GM19455 (cell line): ENCODE data around the gene ZNF324B.
"Not testable (repeated sequence)": the region's sequence is repeated elsewhere in the genome, so short reads cannot be mapped to it uniquely, and the experiment has no call there.

ENCODE experiments used
- ATAC-seq: cut with Tn5 transposase; IDR thresholded peaks from one replicate; pipeline ENCODE4 v1.9.1; 2021; ENCODE audit not compliant: unreplicated experiment

Gene ZNF324B

DNA sequence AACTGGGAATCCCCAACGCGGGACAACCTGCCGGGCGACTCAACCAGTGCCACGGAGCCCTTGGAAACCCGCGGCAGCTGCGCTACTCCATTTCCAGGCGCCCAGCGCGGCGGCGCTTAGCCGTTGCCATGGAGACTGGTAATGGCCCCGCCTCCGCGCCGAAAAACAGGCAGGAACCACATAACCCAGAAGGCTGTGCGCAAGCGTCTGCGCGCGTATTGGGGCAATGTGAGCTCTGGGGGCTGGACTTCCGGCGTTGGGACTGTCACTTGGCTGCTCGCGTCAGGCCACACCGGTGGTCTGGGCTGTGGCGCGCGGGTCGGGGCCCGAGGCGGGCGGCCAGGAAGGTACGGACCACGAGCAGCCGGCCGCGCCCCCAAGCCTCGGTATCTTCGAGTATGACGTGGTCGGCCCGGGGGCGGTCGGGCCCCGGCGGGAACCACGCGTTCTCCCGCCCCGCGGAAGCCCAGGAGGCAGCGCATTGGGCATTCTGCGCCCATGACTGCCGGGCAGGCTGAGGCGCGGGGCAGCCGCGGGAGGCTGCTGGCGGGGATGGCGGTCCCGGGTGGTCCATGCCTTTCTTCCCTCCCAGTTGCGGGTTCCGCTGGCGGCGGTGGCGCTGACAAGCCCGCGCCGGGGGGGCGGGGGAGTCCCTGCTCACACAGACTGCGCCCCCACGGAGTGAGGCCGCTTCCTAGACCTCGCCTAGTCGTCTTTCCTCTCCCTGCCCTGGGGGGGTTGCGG is at the start of gene ZNF324B:
Gene ZNF324B (plus strand): TSS at position 265 of the 744 bp plus-strand sequence. CDS start 2,080 bp downstream, outside the sequence.
- ATAC-seq = peak; percentile 94

DNA sequence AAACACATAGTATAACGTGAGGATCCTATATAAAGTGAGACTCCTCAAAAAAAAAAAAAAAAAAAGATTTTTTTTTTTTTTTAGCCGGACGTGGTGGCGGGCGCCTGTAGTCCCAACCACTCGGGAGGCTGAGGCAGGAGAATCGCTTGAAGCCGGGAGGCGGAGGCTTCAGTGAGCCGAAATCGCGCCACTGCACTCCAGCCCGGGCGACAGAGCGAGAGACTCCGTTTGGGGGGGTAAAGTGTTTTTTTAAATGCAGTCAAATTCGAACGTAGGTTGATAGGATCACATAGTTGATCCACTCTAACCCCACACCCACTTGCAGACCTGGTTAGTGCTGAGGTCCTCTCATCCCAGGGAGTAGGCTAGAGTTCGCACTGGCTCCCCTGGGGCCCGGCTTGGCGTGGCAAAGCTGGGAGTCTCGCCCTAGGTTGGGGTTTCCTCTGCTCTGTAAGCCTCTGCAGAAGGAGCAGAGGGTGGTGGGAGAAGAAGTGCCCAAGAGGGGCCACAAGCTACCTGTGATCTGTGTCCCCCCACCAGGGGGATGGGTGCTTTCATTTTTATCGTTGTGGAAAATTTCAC is 49.5 kb upstream of the ZNF324B start:
- no peak for ATAC-seq

DNA sequence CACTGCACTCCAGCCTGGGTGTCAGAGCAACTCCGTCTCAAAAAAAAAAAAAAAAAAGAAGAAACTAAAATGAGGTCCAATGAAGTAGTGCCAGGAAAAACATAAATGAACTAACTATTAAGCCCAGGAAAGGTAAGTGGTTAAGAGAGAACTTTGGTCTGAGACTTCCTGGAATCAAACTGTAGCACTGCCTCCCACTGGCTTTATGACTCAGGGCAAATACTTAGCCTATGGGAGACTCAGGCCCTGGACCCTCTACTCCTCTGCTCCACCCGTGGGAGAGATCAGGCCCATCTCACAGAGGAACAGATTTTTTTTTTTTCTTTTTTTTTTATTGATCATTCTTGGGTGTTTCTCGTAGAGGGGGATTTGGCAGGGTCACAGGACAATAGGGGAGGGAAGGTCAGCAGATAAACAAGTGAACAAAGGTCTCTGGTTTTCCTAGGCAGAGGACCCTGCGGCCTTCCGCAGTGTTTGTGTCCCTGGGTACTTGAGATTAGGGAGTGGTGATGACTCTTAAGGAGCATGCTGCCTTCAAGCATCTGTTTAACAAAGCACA is 47.4 kb upstream of the ZNF324B start:
- not testable (repeated sequence) for ATAC-seq

DNA sequence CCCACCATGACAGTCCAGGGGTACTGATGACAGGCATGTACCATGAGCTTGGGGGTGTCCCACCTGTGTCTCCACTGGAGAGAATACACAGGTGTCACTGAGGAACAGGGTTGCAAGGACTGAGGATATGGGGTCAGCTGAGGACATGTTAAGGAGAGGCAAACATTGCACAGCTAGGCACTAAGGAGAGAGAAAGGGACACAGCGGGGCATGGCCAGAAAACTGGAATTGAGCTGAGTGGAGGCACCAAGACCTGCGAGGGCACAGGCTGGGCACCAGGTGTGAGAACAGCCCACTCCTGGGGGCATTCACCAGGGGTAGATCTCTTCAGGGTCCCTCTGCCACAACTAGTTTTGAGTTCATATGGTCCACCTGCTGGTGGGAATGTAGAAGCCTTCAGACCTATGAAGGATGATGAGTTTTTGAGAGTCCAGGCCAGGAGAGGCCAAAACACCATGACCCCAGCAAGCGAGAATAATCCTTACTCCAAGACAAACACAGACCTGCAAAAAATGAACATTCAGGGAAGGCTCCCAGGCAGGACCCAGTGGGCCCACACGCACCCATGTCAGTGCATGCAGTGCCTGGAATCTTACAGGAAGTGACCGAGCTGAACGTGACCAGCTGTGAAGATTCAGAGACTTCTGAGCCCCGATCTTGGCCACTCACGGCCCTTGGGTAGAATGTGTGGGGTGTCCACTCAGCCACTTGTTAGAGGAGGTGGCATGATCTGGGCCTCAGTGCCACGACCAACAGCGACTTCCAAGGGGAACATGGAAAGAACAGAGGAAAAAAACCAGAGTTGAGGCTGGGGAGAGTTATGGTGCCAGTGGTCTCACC is 44.4 kb upstream of the ZNF324B start:
- ATAC-seq = no peak

DNA sequence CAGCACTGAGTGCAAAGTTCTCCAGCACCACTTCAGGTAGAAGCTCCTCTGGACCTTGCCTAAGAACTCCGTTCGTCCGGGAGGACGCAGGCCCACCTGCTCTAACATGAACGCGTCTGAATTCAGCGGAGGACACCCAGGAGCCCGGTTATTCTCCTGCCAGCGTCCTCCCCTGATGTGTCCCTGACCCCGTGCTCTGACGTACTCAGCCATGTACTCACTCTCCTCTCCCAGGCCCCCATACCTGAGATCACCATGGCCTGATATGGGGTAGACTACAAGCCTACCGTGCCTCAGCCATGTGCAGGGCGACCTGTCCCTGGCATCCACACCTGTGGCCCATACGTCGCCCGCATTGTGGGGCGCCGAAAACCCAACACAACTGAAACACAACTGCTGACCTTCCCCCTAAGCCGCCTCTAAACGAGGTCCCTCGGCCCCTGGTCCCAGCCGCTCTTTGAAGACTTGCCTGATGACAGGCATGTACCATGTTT is 43.7 kb upstream of the ZNF324B start:
- ATAC-seq = no peak

DNA sequence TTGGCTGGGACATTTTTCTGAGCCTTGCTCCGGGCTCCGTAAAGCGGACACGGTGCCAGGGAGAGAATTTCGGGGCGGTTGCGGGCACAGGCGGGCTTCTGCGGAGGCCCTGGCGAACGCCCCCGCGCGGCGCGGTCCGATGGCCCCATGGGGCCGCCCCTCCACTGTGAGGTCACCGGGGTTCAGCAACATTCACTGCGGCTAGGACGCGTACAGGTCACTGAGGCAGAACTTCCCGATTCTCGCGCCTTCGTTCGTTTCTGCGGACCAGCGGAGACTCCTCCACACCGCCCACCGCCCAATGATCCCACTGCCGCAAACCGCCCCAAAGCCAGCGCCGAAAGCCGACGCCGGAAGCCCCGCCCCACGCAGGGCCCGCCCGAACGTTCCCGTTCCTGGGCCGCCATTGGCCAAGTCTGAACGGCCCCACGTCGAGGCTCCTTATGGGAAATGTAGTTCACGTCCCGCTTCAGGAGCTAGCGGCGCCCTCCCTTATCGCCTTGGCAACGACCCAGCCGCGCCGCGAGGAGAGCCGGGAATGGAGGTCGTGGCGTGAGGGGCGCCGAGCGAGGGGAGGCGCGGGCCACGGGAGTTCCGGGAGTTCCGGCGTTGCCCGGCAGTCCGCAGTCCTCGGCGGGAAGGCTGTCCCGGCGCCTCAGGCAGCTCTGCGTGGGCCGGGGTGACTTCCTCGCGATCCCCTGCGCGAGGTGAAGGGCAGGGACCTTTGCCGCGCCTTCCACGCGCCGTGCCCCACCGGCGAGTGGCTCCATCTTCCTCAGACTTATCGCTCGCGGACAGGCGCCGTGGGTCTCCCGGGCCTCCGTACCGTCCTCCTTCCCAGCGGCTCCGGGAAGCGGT is 43.0 kb upstream of the ZNF324B start, which contains the start of gene ZNF584:
Gene ZNF584 (plus strand): TSS at position 498 of the 858 bp plus-strand sequence. CDS start 499 bp downstream, outside the sequence.
- peak; percentile 89 for ATAC-seq

DNA sequence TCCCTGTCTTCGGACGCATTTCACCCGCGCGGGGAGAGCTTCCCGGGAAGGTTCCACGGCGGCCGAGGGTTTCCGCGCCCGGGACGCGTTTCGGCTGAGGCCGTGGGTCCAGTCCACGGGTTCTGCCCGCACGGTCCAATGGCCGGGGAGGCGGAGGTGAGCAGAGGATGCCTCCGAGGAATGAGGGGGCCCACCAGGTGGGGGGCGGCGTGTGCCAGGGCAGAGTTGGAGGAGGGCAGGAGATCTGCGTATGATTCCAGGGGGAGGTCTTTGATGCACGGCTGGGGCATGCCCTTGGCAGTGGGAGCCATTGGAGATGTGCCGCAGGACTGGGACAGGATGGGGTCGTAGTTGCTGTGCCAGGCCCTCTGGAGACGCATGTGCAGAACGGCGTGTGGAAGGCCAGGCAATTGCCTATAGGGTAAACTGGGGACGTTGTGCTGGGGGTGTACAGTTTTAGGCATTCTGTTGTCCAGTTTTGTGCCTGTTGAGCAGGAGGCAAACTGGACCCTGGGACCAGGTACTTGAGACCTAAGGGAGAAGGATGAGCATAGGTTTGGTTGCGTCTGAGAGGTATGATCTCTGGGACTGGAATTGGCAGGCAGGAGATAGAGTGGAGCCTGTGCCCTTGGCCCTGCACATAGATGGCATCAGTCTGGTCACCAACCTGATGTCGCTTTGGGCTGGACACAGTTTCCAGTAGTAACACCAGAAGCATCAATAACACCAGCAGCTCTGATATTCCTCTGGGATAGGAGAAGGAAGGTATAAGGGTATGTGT is 42.2 kb upstream of the ZNF324B start:
- ATAC-seq = no peak

DNA sequence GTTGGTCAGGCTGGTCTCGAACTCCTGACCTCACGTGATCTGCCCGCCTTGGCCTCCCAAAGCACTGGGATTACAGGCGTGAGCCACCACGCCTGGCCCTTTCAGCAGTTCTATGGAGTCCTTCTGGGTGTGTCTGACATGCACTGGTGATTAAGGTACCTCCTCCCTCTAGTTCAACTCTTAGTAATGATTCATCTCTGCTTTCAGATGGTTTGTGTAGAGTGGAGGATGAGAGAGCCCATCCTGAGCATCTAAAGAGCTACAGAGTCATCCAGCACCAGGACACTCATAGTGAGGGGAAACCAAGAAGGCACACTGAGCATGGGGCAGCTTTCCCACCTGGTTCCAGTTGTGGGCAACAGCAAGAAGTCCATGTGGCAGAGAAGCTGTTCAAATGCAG is 34.8 kb upstream of the ZNF324B start:
- ATAC-seq = no peak

DNA sequence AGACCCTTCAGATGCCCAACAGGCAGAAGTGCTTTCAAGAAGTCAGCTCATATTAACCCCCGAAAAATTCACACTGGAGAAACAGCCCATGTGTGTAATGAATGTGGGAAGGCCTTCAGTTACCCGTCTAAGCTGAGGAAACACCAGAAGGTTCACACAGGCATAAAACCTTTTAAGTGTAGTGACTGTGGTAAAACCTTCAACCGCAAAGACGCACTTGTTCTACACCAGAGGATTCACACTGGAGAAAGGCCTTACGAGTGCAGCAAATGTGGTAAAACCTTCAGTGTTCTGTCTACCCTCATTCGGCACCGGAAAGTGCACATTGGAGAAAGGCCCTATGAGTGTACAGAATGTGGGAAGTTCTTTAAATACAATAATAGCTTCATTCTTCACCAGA is 34.4 kb upstream of the ZNF324B start:
- ATAC-seq = no peak

DNA sequence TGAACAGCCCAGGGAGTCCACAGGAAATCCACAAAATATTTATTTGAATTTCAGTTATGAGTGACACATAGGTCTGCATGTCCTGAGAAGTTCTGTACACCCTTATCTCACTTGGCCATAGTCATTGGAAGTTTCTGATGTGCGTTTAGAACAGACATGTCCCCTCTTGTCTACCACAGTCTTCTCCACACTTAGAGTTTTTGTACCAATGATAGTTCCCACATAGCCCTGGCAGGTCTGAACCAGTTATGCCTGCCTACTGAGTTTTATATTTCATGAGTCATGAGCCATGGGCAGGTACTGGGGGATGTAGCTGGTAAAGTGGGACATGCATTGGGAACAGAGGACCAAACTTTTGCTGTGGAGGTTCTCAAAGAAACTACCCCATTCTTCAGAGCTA is 22.8 kb upstream of the ZNF324B start:
- ATAC-seq = no peak

DNA sequence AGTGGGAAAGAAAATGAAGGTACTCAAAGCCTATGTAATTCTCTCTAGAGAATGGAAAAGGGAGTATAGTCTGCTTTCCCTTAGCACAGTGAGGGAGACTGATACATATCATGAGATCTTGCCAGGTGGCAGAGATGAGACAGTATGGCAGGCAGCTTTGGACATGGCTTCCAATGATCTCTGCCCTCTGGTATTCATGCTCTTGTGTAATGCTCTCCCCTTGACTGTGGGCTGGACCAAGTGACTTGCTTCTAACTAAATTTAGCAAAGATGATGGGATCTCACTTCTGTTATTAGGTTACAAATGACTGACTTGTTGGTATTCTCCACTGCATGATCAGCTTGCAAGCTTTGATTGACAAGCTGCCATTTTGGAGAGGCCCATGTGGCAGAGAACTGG is 21.7 kb upstream of the ZNF324B start:
- no peak for ATAC-seq

DNA sequence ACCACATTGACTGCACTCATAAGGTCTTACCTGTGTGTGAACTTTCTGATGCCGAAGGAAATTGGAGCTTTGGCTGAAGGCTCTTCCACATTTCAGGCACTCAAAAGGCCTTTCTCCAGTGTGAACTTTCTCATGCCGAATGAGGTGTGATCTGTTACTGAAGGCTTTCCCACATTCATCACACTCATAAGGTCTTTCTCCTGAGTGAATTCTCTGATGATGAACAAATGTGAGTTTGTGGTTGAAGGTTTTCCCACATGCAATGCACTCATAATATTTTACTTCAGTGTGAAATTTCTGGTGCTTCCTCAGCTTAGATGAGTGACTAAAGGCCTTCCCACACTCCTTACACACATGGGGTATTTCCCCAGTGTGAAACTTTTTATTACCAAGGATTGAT is 17.2 kb upstream of the ZNF324B start:
- ATAC-seq = no peak

DNA sequence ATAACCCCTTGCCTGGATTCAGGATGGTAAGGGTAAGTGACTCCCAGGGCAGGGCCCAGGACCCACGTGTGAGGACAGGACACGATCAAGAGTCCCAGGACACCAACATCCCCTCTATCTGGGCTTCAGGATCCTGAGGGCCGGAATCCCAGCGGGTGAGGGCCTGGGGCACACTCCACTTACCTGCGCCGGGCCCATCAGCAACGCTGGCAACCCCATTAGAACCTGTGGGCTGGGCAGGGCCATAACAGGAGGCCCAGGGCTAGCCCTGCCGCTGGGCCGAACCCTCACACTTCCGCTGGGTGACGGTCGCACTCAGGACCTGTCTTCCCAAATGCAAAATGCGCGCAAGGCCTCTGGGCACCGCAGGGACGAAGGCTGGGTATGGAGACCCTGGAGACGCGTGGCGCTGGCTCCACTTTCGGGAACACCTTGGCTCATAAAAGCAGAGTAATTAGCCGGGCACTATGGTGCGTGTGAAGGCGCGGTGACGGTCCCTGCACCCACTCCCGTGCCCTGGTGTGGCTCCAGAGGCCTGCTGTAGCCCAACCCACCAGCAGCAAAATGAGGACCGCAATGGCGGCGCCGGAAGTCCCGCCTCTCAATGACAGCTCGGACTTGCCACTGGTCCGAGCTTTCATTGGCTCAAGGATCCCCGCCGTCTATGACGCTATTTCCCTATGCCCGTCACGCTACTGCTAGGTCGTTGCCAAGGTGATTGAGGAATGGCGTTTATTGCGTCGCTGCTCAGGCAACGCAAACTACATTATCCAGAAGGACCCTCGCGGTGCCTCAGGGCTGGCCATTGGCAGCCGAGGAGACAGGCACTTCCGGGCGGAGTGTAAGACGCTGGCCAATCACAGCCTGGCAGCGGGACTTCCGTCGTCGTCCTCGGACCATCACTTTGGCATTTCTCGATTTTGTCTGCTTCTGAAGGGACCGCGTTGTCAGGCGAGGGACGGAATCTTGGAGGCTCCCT is 11.6 kb upstream of the ZNF324B start, which contains the start of gene ZNF132:
Gene ZNF132 (minus strand): TSS at position 578 of the 979 bp plus-strand sequence. CDS start 332 bp downstream, at position 246.
- peak; percentile 94 for ATAC-seq

DNA sequence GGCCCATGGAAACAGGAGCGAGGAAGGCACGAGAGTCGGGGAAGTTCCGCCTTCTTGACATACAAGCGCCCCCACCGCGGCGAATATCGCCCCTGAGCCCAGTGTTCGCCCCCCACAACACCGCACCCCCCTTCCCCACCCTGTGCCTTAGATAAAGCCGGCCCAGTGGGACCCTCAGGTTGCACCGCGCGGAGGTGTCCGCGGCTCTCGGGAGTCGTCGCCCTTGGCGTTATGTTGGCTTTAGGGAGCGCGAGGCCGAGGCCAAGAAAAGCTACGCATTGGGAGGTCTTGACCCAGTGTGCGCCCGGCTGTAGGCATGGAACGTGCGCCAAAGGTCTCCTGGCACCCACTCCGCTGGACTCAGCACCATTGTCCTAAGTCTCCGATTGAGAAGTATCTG is 10.9 kb upstream of the ZNF324B start:
- no peak for ATAC-seq

DNA sequence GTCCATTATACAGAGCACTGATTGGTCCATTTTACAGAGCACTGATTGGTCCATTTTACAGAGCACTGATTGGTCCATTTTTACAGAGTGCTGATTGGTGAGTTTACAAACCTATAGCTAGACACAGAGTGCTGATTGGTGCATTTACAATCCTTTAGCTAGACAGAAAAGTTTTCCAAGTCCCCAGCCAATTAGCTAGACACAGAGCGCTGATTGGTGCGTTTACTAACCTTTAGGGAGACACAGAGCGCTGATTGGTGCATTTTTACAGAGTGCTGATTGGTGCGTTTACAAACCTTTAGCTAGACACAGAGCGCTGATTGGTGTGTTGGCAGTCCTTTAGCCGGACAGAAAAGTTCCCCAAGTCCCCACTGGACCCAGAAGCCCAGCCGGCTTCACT is 8.4 kb upstream of the ZNF324B start:
- not testable (repeated sequence) for ATAC-seq

DNA sequence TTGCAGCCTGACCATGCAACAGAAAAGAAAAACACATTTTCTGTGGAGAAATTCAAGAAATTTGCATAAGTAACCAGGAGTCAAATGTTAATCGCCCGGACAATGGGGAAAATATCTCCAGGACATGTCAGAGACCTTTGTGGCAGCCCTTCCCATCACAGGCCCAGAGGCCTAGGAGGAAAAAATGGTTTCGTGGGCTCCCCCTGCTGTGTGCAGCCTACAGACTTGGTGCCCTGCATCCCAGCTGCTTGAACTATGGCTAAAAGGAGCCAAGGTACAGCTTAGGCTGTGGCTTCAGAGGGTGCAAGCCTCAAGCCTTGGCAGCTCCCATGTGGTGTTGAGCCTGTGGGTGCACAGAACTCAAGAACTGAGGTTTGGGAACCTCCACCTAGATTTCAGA is 2.6 kb upstream of the ZNF324B start:
- not testable (repeated sequence) for ATAC-seq

DNA sequence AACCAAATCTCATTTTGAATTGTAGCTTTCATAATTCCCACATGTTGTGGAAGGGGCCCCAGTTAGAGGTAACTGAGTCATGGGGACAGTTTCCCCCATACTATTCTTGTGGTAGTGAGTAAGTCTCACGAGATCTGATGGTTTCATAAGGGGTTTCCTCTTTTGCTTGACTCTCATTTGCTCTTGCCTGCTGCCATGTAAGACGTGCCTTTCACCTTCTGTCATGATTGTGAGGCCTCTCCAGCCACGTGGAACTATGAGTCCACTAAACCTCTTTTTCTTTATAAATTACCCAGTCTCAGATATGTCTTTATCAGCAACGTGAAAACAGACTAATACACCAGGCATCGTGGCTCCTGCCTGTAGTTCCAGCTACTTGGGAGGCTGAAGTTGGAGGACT is 1.4 kb upstream of the ZNF324B start:
- ATAC-seq = not testable (repeated sequence)

DNA sequence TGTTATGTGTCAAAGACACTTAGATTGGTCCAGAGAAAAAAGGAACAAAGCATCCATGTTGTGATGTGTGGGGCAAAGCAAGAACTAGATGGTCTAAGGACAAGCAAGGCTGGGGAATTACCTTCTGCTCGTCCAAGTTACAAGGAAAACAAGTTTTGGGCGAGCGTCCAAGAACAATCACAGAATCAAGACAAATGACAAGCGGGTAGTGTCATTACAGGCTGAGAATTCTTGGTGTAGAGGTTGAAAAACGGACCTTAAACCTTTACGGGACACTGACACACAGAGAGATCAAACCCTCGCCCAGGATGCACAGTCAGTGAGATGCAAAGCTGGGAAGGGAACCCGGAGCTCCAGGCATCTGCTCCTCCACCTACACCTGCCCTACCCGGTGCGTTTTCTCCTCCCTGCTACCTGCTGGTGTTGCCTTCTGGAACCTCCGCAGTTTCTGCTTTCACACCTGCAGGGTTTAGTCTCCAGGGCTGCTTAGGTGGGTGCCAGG is 515 bp upstream of the ZNF324B start:
- ATAC-seq = no peak
